HepG2 (cell line): ENCODE measurements around the gene TBC1D10A.

Experiments used
- ATF3 ChIP-seq: sonication (generic); formaldehyde crosslinking; IDR thresholded peaks from 2 replicates; pipeline ENCODE4 v1.4.0; 2020; ENCODE audit warnings: missing genetic modification reagents
- KIAA2018 ChIP-seq: sonication (generic); formaldehyde crosslinking; IDR thresholded peaks from 2 replicates; pipeline ENCODE4 v1.5.0; 2020; ENCODE audit warnings: mild to moderate bottlenecking, missing genetic modification reagents, borderline replicate concordance
- MYNN ChIP-seq: sonication (generic); formaldehyde crosslinking; IDR thresholded peaks from 2 replicates; pipeline ENCODE4 v1.4.0; 2020; ENCODE audit warnings: mild to moderate bottlenecking, low read depth, missing genetic modification reagents
- POLR2AphosphoS5 ChIP-seq: IDR thresholded peaks from 2 replicates; pipeline ENCODE4 v1.6.1; 2012; ENCODE audit warnings: low read depth, low read length
- RARG ChIP-seq: sonication (generic); formaldehyde crosslinking; IDR thresholded peaks from 2 replicates; pipeline ENCODE4 v1.4.0; 2020; ENCODE audit warnings: low read depth, mild to moderate bottlenecking, missing genetic modification reagents
- SNAPC5 ChIP-seq: sonication (generic); formaldehyde crosslinking; IDR thresholded peaks from 2 replicates; pipeline ENCODE4 v1.8.1; 2023; ENCODE audit warnings: mild to moderate bottlenecking, missing genetic modification reagents, borderline replicate concordance
- ZNF274 ChIP-seq: sonication (generic); formaldehyde crosslinking; IDR thresholded peaks from 2 replicates; pipeline ENCODE4 v1.5.1; 2020; ENCODE audit warnings: mild to moderate bottlenecking, missing genetic modification reagents
- ZSCAN25 ChIP-seq: sonication (generic); formaldehyde crosslinking; IDR thresholded peaks from 2 replicates; pipeline ENCODE4 v1.8.0; 2022; ENCODE audit warnings: mild to moderate bottlenecking, missing genetic modification reagents

GRCh38 chr22:30279046-30279788 is 47.5 kb downstream of the TBC1D10A start:
- TF ChIP-seq MYNN (CRISPR knock-in tag) (no peak), SNAPC5 (CRISPR knock-in tag) (no peak), KIAA2018 (CRISPR knock-in tag) (no peak), ATF3 (CRISPR knock-in tag) (no peak), RARG (CRISPR knock-in tag) (no peak), ZNF274 (no peak), ZSCAN25 (CRISPR knock-in tag) (no peak), POLR2AphosphoS5 (no peak)
